ENCODE data around the gene LTBP1. TPM values are rescaled to one million over a fixed set of nuclear protein-coding genes. Genes with fewer than 3 reads are reported as not detected.

LTBP1 gene, protein sequence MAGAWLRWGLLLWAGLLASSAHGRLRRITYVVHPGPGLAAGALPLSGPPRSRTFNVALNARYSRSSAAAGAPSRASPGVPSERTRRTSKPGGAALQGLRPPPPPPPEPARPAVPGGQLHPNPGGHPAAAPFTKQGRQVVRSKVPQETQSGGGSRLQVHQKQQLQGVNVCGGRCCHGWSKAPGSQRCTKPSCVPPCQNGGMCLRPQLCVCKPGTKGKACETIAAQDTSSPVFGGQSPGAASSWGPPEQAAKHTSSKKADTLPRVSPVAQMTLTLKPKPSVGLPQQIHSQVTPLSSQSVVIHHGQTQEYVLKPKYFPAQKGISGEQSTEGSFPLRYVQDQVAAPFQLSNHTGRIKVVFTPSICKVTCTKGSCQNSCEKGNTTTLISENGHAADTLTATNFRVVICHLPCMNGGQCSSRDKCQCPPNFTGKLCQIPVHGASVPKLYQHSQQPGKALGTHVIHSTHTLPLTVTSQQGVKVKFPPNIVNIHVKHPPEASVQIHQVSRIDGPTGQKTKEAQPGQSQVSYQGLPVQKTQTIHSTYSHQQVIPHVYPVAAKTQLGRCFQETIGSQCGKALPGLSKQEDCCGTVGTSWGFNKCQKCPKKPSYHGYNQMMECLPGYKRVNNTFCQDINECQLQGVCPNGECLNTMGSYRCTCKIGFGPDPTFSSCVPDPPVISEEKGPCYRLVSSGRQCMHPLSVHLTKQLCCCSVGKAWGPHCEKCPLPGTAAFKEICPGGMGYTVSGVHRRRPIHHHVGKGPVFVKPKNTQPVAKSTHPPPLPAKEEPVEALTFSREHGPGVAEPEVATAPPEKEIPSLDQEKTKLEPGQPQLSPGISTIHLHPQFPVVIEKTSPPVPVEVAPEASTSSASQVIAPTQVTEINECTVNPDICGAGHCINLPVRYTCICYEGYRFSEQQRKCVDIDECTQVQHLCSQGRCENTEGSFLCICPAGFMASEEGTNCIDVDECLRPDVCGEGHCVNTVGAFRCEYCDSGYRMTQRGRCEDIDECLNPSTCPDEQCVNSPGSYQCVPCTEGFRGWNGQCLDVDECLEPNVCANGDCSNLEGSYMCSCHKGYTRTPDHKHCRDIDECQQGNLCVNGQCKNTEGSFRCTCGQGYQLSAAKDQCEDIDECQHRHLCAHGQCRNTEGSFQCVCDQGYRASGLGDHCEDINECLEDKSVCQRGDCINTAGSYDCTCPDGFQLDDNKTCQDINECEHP (N-terminal part only)
- 87.9 TPM for polyA plus RNA-seq (2013, experiment 1 of 2)
- polyA plus RNA-seq (2013, experiment 2 of 2): 86.6 TPM

DNA sequence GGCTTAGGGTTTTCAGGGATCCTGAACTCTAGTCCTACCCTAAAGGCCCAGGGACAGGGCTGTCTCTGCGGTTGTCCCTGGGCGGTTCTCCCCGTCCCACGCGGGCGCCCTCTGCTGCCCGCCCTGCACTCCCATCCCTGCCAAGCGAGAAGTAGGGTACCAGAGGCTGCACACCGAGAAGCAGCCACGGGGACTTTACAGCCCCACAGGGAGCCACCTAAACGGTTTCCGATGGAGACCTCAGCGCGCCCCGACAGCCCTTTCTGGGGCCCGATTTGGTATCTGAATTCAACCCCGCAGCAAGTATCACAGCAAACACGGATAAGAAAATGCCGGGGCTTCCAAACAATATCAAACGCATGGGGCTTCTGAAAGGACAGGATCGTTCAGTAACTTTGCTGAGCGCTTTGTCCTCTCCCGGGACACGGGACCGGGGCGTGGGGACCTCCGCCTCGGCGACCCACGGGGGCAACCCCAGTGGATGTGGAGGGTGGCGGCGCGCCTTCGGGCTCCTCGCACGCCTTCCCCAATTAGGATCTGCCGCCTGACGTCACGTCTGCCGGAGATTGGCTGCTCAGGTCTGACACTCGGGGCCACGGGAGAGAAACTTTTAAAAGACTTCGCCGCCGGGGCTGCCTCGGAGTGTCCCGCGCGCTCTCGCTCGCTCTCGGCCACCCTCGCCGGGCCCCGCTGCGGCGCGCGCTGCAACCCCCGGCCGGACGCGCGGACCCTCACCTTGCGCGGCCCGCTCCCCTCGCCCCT lies at the start of gene LTBP1:
Gene LTBP1, plus strand, starts transcription at position 640 of the 762 bp plus-strand sequence. CDS start 372 bp downstream, outside the sequence.
- Histone ChIP-seq H3K27ac (ENCODE audit: low read length, poor library complexity, severe bottlenecking) (no peak within 1 kb of the TSS), H2AK5ac (ENCODE audit: low read length, severe bottlenecking) (no peak within 1 kb of the TSS), H4K8ac (ENCODE audit: low read length) (peak within 1 kb of the TSS; percentile 56), H3K23ac (ENCODE audit: low read length in 2 of 2) (peak within 1 kb of the TSS in 1 of 2 experiments; percentile 76), H3K4me3 (ENCODE audit: insufficient read depth in 1 of 2, low read depth in 1 of 2, low read length in 2 of 2) (peak within 1 kb of the TSS; percentile 81 to 82), H2BK120ac (ENCODE audit: low read depth, low read length) (peak within 1 kb of the TSS; percentile 89), H3K27me3 (ENCODE audit: control insufficient read depth in 1 of 2, insufficient read depth in 1 of 2, low read length in 2 of 2) (peaks cover 0 to 34% of the 10 kb centered on the region in 2 experiments), H3K79me1 (replicated peaks; ENCODE audit: low read length, poor library complexity, severe bottlenecking) (no peaks in the 10 kb centered on the region), H3K4me1 (ENCODE audit: control insufficient read depth, insufficient read depth, low read depth, low read length) (peaks cover 2% of the 10 kb centered on the region), H3K9ac (ENCODE audit: low read length) (peak within 1 kb of the TSS; percentile 45), H3K14ac (ENCODE audit: low read length in 2 of 2) (peak within 1 kb of the TSS in 1 of 2 experiments; percentile 82), H3K9me3 (ENCODE audit: control insufficient read depth, low read length) (no peaks in the 10 kb centered on the region), H3K18ac (ENCODE audit: low read depth in 1 of 2, low read length in 2 of 2) (peak within 1 kb of the TSS; percentile 86 to 93), H2AFZ (ENCODE audit: low read depth, low read length) (peak within 1 kb of the TSS; percentile 88), H2BK5ac (ENCODE audit: low read depth, low read length, poor library complexity, severe bottlenecking) (no peak within 1 kb of the TSS), H2BK15ac (ENCODE audit: low read depth, poor library complexity, severe bottlenecking) (peak within 1 kb of the TSS; percentile 86), H3K4ac (ENCODE audit: low read depth in 1 of 2, low read length in 2 of 2) (peak within 1 kb of the TSS; percentile 57 to 78), H3K36me3 (ENCODE audit: control insufficient read depth in 1 of 2, insufficient read depth in 2 of 2, low read depth in 1 of 2, low read length in 2 of 2) (no peaks in the 10 kb centered on the region), H2BK12ac (ENCODE audit: low read length in 2 of 2) (peak within 1 kb of the TSS in 1 of 2 experiments; percentile 45), H4K91ac (ENCODE audit: low read length) (peak within 1 kb of the TSS; percentile 40), H3K4me2 (ENCODE audit: low read length, poor library complexity, severe bottlenecking) (peak within 1 kb of the TSS; percentile 96)
- under 1% methylated on average over 63 of the region's 68 CpGs for WGBS
- peak; percentile 86 for DNase-seq

DNA sequence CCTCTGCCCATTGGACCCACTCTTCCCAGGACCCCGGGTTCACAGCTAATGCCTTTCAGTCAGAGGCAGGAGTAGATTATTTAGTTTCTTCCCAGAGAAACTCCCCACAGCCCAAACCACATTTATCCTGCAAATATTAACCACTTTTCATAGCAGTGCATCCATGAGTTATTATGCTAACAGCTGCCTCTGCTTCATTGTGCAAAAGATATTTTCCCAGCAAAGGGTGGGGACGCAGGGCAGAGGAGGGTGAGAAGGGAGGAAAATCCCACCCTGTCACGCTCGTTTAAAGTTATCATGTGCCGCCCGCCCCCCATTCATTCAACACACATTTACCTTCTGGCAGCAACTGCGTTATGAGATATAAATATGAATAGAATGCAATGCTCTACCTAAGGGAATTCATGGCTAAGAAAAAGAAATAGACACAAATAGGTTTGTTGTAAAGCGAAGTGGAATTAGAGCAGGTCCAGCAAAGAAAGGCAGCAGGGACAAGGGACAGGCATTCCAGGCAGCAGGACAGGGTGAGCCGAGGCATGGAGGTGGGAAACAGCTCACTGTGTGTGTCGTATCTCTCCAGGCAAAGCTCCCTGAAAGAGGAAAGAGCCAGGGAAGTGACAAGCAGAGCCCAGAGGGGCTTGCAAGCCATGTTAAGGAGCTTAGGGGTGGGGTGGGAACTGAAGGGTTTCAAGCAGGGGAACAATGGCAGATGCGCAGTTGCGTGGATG lies 46.3 kb upstream of the LTBP1 start:
- no peak for DNase-seq
- Histone ChIP-seq H3K23ac (ENCODE audit: low read length in 2 of 2) (no peak overlapping the region), H2BK5ac (ENCODE audit: low read depth, low read length, poor library complexity, severe bottlenecking) (no peak overlapping the region), H3K4ac (ENCODE audit: low read depth in 1 of 2, low read length in 2 of 2) (no peak overlapping the region), H3K27me3 (ENCODE audit: control insufficient read depth in 1 of 2, insufficient read depth in 1 of 2, low read length in 2 of 2) (peaks cover 8 to 47% of the 10 kb centered on the region in 2 experiments), H3K18ac (ENCODE audit: low read depth in 1 of 2, low read length in 2 of 2) (no peak overlapping the region), H3K4me3 (ENCODE audit: insufficient read depth in 1 of 2, low read depth in 1 of 2, low read length in 2 of 2) (no peak overlapping the region), H4K8ac (ENCODE audit: low read length) (no peak overlapping the region), H3K4me1 (ENCODE audit: control insufficient read depth, insufficient read depth, low read depth, low read length) (no peaks in the 10 kb centered on the region), H2BK15ac (ENCODE audit: low read depth, poor library complexity, severe bottlenecking) (no peak overlapping the region), H3K14ac (ENCODE audit: low read length in 2 of 2) (peak overlapping the region in 1 of 2 experiments; percentile 31), H3K79me1 (replicated peaks; ENCODE audit: low read length, poor library complexity, severe bottlenecking) (no peaks in the 10 kb centered on the region), H2AFZ (ENCODE audit: low read depth, low read length) (no peak overlapping the region), H3K9ac (ENCODE audit: low read length) (no peak overlapping the region), H4K91ac (ENCODE audit: low read length) (no peak overlapping the region), H2BK120ac (ENCODE audit: low read depth, low read length) (no peak overlapping the region), H3K4me2 (ENCODE audit: low read length, poor library complexity, severe bottlenecking) (no peak overlapping the region), H2AK5ac (ENCODE audit: low read length, severe bottlenecking) (no peak overlapping the region), H3K9me3 (ENCODE audit: control insufficient read depth, low read length) (no peaks in the 10 kb centered on the region), H3K27ac (ENCODE audit: low read length, poor library complexity, severe bottlenecking) (no peak overlapping the region), H3K36me3 (ENCODE audit: control insufficient read depth in 1 of 2, insufficient read depth in 2 of 2, low read depth in 1 of 2, low read length in 2 of 2) (no peaks in the 10 kb centered on the region), H2BK12ac (ENCODE audit: low read length in 2 of 2) (no peak overlapping the region)
- 83% methylated on average over 7 of the region's 12 CpGs for WGBS

DNA sequence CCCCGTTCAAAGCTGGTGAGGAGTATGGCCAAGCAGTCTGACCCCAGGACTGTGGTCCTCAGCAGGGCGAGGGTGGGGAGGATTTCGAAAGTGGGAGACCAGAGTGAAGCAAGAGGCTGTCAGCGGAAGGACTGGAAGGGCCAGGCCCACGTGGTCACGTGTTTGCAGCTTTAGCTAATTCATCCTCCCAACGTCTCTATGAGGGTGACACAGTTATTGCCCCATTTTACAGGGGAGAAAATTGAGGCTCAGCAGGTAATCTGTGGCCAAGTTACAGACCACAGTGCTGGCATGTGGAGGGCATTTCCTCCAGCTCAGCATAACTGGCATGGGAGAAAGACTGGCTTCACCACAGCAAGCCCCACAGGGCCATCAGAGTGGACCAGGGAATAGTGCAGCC lies 45.4 kb upstream of the LTBP1 start:
- H3K9ac ChIP-seq (ENCODE audit: low read length): no peak overlapping the region
- peak overlapping the region in 1 of 2 experiments; percentile 32 for H3K23ac ChIP-seq (ENCODE audit: low read length in 2 of 2)
- H3K4me3 ChIP-seq (ENCODE audit: insufficient read depth in 1 of 2, low read depth in 1 of 2, low read length in 2 of 2): no peak overlapping the region
- no peak overlapping the region for H2AFZ ChIP-seq (ENCODE audit: low read depth, low read length)
- peaks cover 8 to 46% of the 10 kb centered on the region in 2 experiments for H3K27me3 ChIP-seq (ENCODE audit: control insufficient read depth in 1 of 2, insufficient read depth in 1 of 2, low read length in 2 of 2)
- H2BK15ac ChIP-seq (ENCODE audit: low read depth, poor library complexity, severe bottlenecking): no peak overlapping the region
- H3K4me1 ChIP-seq (ENCODE audit: control insufficient read depth, insufficient read depth, low read depth, low read length): no peaks in the 10 kb centered on the region
- no peak for DNase-seq
- H4K8ac ChIP-seq (ENCODE audit: low read length): no peak overlapping the region
- no peak overlapping the region for H2BK5ac ChIP-seq (ENCODE audit: low read depth, low read length, poor library complexity, severe bottlenecking)
- no peaks in the 10 kb centered on the region for H3K9me3 ChIP-seq (ENCODE audit: control insufficient read depth, low read length)
- peak overlapping the region in 1 of 2 experiments; percentile 41 for H2BK12ac ChIP-seq (ENCODE audit: low read length in 2 of 2)
- H3K4me2 ChIP-seq (ENCODE audit: low read length, poor library complexity, severe bottlenecking): no peak overlapping the region
- H3K4ac ChIP-seq (ENCODE audit: low read depth in 1 of 2, low read length in 2 of 2): peak overlapping the region in 1 of 2 experiments; percentile 9
- no peak overlapping the region for H2AK5ac ChIP-seq (ENCODE audit: low read length, severe bottlenecking)
- no peak overlapping the region for H2BK120ac ChIP-seq (ENCODE audit: low read depth, low read length)
- no peak overlapping the region for H3K27ac ChIP-seq (ENCODE audit: low read length, poor library complexity, severe bottlenecking)
- no peak overlapping the region for H3K14ac ChIP-seq (ENCODE audit: low read length in 2 of 2)
- 92% methylated on average over 7 of the region's 7 CpGs for WGBS
- H4K91ac ChIP-seq (ENCODE audit: low read length): no peak overlapping the region
- no peak overlapping the region for H3K18ac ChIP-seq (ENCODE audit: low read depth in 1 of 2, low read length in 2 of 2)
- no peaks in the 10 kb centered on the region for H3K36me3 ChIP-seq (ENCODE audit: control insufficient read depth in 1 of 2, insufficient read depth in 2 of 2, low read depth in 1 of 2, low read length in 2 of 2)
- H3K79me1 ChIP-seq (replicated peaks; ENCODE audit: low read length, poor library complexity, severe bottlenecking): no peaks in the 10 kb centered on the region
